ENCODE results near the gene FCER2.

Gene FCER2

DNA sequence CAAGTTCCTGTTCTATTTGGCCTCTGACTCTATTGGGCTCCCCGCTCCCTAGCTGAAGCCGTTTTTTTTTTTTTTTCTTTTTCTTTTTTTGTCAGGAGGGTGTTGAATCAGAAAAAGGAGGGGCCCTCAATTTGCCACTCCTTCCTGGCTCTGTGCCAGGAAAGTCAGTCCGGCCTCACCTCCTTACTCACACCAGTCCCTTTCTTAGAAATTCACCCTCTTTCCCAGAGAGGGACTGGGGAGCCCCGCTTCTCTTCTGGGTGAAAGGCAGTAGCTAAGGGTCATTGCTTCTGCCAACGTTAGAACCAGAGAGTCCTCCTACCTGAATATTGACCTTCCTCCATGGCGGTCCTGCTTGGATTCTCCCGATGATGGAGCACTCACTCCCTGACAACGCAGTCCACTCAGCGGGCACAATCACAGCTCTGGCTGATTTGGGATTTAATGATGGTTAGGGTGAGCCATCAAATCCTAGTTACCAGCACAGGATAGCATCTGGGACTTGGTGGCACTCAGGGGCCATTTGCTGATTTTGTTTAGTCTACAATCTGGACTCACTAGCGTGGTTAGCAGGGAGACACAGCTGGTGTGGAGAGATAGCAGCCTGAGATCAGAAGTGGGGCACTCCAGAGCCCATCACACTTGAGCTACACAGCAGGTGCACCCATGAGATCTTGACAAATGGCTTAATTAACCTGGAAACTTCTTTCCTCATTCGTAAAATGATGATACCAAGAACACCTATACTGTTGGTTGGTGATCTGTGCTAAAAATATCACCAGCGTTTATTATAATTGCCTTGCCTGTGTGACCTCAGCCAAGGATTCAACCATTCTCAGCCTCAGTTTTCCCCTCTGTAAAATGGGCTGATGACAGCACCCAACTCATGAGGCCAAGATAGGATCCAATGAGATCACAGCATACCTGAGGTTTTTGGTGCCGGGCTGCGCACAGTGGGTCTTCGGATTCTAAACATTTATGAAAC lies 2.2 kb downstream of the FCER2 start:
- DNase-seq, result no peak

DNA sequence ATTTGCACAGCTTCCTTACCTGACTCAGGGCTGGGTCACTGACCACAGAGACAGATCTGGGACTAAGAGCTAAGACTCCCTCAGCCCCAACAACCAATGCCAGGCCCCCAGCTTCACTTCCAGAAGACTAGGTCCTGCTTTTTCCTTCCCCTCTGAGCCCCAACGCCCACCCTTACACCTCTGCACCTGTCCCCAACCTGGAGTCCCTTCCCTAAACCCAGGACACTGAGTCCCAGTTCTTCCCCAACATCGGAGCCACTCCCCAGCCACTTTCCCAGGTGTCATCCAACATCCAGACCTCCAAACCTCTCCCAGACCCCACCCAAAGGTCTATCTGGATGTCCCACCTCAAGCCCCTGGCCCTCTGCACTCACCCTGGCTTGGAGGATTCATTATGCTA lies 2.9 kb downstream of the FCER2 start:
- no peak for DNase-seq

GRCh38 chr19:7698583-7698982 lies 3.3 kb downstream of the FCER2 start:
- no peak for DNase-seq

DNA sequence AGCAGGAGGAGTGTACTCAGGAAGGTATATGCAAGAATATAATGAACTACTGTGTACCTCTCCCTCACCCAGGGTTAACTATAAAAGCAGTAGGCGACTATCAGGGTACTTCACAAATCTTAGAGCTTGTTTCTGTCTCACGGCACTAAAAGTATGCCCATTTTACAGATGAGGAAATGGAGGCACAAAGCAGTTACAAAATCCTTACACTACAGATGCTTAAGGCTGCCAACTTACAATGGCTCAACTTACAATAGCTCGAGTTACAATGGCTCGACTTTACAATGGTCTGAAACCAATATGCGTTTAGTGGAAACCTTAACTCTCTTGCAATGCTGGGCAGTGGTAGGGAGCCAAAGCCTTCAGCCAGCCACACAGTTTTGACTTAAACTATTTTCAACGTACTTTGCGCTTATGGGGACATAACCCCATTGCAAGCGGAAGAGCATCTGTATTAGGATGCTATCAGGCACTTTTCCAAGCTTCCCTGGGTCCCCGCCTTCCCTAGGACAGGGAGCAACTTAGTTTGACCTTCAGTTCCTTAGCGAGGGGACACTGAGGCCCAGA lies 4.1 kb downstream of the FCER2 start:
- DNase-seq, result no peak

DNA sequence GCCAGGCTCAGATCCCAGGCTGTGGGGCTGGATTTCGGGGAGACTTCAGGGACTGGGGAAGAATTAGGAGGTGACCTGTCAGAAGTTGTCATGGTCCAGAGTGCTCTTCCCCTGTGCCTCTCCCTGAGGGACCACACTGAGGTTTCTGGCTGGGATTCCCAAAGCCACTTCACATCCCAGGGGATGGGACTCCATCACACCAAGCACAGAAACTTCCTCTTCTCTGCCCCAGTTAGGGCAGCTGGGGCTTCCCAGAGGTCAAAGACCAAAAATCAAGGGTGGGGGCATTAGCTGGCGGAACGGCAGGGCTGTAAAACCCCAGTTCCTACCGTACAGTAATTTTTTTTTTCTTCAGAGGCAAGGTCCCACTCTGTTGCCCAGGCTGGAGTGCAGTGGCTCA lies 7.4 kb downstream of the FCER2 start:
- no peak for DNase-seq

- no peak for DNase-seq
Observed at GRCh38 chr19:7692417-7693088, 9.4 kb downstream of the FCER2 start.

- DNase-seq, result no peak
Observed at GRCh38 chr19:7691497-7691896, 10.4 kb downstream of the FCER2 start.

GRCh38 chr19:7690779-7691258 lies 11.1 kb downstream of the FCER2 start:
- DNase-seq, result no peak

DNA sequence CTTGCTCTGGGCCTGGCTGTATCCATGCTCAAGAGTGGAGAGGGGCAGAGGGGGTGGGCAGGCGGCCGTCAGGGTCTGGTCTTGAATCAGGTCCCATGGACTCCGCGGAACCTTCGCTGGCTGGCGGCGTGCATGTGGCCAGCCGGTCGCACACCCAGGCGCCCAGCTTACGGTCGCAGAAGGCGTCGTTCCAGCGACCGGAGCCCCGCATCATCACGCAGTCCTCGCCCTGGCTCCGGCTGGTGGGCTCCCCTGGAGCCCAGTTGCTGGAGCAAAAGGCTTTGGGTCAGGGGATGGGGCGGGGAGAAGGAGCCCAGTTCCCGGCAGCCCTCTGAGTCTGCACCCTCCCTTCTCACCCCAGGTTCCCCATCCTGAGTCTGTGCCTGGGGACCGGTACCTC lies 12.8 kb downstream of the FCER2 start:
- no peak for DNase-seq

- no peak for DNase-seq
Observed at GRCh38 chr19:7687177-7687576, 14.8 kb downstream of the FCER2 start.

DNA sequence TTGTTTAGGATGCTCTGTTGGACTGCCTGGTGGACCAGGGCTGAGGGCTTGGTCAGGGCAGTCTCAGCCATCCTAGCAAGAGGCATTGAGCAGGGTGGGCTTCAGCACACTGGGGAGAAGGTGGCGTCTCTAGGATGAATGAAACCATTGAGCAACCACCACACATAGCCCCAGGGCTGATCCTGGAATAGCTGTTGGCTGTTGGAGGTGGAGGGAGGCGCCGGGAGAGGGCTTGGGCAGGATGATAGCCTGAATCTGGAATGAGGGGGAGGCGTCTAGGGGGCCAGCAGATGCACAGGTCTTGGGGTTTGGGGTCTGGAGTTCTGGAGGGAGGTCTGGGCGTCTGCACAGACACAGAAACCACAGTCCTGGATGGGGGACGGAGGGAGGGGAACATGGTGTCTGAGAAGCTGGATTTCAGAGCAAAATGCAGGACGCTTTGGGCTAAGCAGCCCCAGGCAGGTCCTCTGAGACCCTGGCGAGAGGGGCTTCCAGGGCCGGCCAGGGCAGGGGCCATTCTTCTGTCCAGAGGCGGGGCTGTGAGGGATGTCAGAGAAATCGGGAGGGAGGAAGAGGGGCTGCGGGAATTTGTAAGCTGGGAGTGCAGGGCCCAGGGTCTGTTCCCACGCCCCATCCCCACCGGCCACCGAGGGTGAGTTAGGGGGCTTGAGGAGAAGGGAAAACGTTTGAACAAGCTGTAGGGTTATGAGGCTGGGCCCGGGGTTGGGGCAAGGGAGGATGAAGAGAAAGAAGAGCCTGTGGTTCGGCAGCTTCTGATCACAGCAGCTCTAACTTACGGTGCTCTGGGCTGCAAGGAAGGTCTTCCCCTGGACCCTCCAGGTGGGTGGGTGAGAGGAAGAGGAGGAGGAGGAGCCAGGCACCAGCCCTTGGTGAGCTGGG lies 16.1 kb downstream of the FCER2 start:
- DNase-seq, result no peak

DNA sequence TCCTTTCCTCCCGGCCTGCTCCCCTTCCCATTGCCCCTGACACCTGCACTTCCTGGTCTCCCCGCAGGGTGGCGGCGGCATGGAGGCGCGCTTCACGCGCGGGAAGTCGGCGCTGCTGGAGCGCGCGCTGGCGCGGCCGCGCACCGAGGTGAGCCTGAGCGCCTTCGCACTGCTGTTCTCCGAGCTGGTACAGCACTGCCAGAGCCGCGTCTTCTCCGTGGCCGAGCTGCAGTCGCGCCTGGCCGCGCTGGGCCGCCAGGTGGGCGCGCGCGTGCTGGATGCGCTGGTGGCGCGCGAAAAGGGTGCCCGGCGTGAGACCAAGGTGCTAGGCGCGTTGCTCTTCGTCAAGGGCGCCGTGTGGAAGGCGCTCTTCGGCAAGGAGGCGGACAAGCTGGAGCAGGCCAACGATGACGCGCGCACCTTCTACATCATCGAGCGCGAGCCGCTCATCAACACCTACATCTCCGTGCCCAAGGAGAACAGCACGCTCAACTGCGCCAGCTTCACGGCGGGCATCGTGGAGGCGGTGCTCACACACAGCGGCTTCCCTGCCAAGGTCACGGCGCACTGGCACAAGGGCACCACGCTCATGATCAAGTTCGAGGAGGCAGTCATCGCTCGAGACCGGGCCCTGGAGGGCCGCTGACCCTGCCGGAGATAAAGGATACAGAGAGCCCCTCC lies 19.6 kb downstream of the FCER2 start:
- DNase-seq, result no peak

DNA sequence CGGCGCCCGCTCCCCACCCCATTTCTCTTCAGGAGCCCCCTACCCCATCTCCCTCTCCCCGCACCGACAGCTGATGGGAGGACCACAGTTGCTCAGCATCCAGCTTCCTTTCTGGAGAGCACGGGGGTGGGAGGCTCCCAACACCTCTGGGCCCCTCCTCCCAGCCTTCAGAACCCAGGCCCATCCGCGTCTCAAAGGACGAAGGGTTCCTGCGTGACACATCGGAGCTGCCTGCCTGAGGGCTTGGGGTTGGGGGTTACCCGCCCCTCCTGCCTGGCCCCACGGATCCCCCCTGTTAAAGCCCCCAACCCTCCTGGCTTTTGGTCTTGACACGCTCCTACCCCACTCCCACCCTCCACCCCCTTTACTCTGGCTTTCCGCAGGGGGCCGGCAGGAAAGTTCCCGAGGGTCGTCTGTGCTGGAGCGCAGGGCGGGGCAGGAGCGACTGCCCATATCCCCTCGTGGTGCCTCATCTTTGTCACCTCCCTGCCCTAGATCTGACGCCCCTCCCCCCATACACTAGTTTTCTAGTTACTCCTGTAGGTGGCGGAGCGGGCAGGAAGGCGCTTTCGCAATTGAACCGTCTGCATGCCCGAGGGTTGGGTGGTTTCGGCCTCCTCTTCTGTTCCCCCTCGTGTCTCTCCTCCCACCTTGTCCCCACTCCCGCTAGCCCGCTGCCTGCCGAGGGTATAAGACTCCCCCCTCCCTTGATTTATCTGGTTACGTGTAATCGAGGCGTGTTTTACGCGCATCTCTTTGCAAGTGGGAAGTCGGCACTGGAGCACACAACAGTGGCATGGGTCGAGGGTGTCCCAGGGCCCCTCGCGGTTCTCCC lies 20.4 kb downstream of the FCER2 start:
- DNase-seq, result peak; percentile 5

GRCh38 chr19:7680606-7681339 lies 21.2 kb downstream of the FCER2 start, which contains the start of gene TRAPPC5:
Gene TRAPPC5, plus strand, starts transcription at chr19:7680833. Its CDS starts 1,421 bp downstream, at chr19:7682254.
- DNase-seq, result peak; percentile 23

GRCh38 chr19:7679771-7680605 lies 21.9 kb downstream of the FCER2 start:
- DNase-seq, result no peak

DNA sequence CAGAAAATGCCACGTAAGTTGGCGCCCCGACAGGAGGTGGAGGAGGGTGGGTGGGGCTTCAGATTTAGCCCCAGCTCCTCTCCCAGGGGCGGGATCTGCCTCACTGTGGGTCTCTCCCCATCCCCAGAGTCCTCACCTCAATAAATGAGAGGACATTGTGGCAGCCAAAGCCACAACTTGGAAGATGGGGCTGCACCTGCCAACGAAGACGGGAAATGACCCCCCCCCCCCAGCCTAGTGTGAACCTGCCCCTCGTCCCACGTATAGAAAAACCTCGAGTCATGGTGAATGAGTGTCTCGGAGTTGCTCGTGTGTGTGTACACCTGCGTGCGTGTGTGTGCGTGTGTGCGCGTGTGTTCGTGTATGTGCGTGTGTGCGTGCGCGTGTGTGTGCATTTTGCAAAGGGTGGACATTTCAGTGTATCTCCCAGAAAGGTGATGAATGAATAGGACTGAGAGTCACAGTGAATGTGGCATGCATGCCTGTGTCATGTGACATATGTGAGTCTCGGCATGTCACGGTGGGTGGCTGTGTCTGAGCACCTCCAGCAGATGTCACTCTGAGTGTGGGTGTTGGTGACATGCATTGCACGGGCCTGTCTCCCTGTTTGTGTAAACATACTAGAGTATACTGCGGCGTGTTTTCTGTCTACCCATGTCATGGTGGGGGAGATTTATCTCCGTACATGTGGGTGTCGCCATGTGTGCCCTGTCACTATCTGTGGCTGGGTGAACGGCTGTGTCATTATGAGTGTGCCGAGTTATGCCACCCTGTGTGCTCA lies 22.8 kb downstream of the FCER2 start:
- DNase-seq, result no peak

GRCh38 chr19:7677669-7678311 lies 24.1 kb downstream of the FCER2 start:
- no peak for DNase-seq

DNA sequence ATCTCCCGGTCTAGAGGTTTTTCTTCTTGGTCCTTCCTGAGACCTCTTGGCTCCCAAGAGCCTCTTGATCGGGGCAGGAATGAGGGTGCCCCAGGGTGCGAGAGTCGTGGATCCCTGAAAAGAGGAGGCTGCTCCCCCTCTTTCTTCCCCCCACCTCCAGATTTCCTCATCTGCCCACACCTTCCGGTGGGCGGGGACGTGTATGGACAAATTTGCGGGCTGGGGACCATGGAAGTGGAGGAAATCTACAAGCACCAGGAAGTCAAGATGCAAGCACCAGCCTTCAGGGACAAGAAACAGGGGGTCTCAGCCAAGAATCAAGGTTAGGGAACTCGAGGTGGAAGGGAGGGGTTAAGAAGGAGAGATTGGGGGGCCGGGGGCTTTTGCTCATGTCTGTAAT lies 25.1 kb downstream of the FCER2 start, which contains the start of gene MCEMP1:
Gene MCEMP1 (plus strand): TSS at position 237 of the 400 bp plus-strand sequence. CDS start 31 bp downstream, at position 268.
- no peak for DNase-seq
